Lower leg skin (tissue), 4 donors: ENCODE measurements around the gene ANKRD62. TPM values are rescaled to one million over a fixed set of nuclear protein-coding genes. Genes with fewer than 3 reads are reported as not detected.
A peak's percentile ranks its signal among the peaks of the same experiment; 100 is the strongest.

Source experiments
- DNase-seq, 2 donors: peaks; one replicate each; pipeline ENCODE4 v3.0.0-alpha.2; 2019; ENCODE audit warnings: low spot score in 2 of 2
- H3K4me3 ChIP-seq: fragments of 200-600 bp; sonication (generic); 2 replicates; pipeline ENCODE4 v1.5.1; 2017; ENCODE audit warnings: mild to moderate bottlenecking, low read depth; ENCODE audit not compliant: poor library complexity, severe bottlenecking
- CTCF ChIP-seq, 3 donors: fragments of 450-650 bp; IDR thresholded peaks; one replicate each; pipeline ENCODE4 v1.5.1; 2016; ENCODE audit warnings: antibody characterized with exemption in 3 of 3, mild to moderate bottlenecking in 3 of 3, moderate library complexity in 2 of 3
- POLR2A ChIP-seq, 2 donors: fragments of 450-650 bp; IDR thresholded peaks; one replicate each; pipeline ENCODE4 v1.6.1; 2016 to 2017; ENCODE audit warnings: antibody characterized with exemption in 2 of 2, mild to moderate bottlenecking in 1 of 2, moderate library complexity in 1 of 2
- WGBS, 2 donors: methylation state at CpG; one replicate each; pipeline ENCODE4 v1.1.5; 2018; 5-methylcytosine and 5-hydroxymethylcytosine counted together
- intact Hi-C: fragments of 100-400 bp; cut with DNase I; formaldehyde crosslinking; loops from one replicate; pipeline ENCODE4 v1.15.0; 2023; ENCODE audit warnings: low total_unique reads
- total RNA-seq, 4 donors: library from RNA; depleted of rRNA; stranded (reverse); fragments of >200 nt; gene quantifications; one replicate each; pipeline ENCODE4 v1.1.0, GENCODE V29; 2016

Gene ANKRD62
- total RNA-seq, 4 donors from 2014 or later: not detected

- DNase-seq: peak in 1 of 2 donors; percentile 8
- TF ChIP-seq POLR2A (IDR thresholded peaks at IDR 0.05) (no peak), CTCF (IDR thresholded peaks at IDR 0.05) (no peak)
- intact Hi-C loops: loop anchor here (10.0 kb wide), 1 partner anchor 314 kb away; no protein-coding TSS in a partner anchor
- WGBS, 2 donors: 35 to 49% methylated on average over 2 of the region's 2 CpGs
- H3K4me3 ChIP-seq: no peak overlapping the region
Observed at GRCh38 chr18:12048827-12049175, 44.8 kb upstream of the ANKRD62 start.

GRCh38 chr18:12049978-12050811, 43.4 kb upstream of the ANKRD62 start:
- 58 to 63% methylated on average over 9 of the region's 9 CpGs for WGBS, 2 donors
- H3K4me3 ChIP-seq: no peak overlapping the region
- TF ChIP-seq CTCF (IDR thresholded peaks at IDR 0.05): no peak
- no peak for TF ChIP-seq POLR2A (IDR thresholded peaks at IDR 0.05)
- intact Hi-C loops: loop anchor here (10.0 kb wide), 2 partner anchors 315 to 395 kb away; no protein-coding TSS in a partner anchor
- DNase-seq: peak in 1 of 2 donors; percentile 11

GRCh38 chr18:12052866-12053265, 40.8 kb upstream of the ANKRD62 start:
- intact Hi-C loops: loop anchor here (10.0 kb wide), 1 partner anchor 398 kb away; no protein-coding TSS in a partner anchor
- TF ChIP-seq POLR2A (IDR thresholded peaks at IDR 0.05): no peak
- no peak for TF ChIP-seq CTCF (IDR thresholded peaks at IDR 0.05)
- WGBS, 2 donors: 77 to 81% methylated on average over 3 of the region's 3 CpGs

GRCh38 chr18:12053289-12053688, 40.4 kb upstream of the ANKRD62 start:
- intact Hi-C loops: loop anchor here (10.0 kb wide), 1 partner anchor 398 kb away; no protein-coding TSS in a partner anchor
- 64% methylated on average over 2 of the region's 2 CpGs for WGBS, 2 donors
- DNase-seq: no peak
- no peak overlapping the region for H3K4me3 ChIP-seq
- TF ChIP-seq POLR2A (IDR thresholded peaks at IDR 0.05) (no peak), CTCF (IDR thresholded peaks at IDR 0.05) (no peak)

More at GRCh38 chr18:12052866-12053265, 40.8 kb upstream of the ANKRD62 start:
- no peak for DNase-seq
- no peak overlapping the region for H3K4me3 ChIP-seq

GRCh38 chr18:12056034-12056883, 37.4 kb upstream of the ANKRD62 start:
- TF ChIP-seq CTCF (IDR thresholded peaks at IDR 0.05) (no peak), POLR2A (IDR thresholded peaks at IDR 0.05) (no peak)
- WGBS, 2 donors: 89% methylated on average over 12 to 14 of the region's 14 CpGs
- intact Hi-C loops: loop anchor here (10.0 kb wide), 1 partner anchor 401 kb away; no protein-coding TSS in a partner anchor
- peak in 1 of 2 donors; percentile 83 for DNase-seq
- H3K4me3 ChIP-seq: no peak overlapping the region
